ENCODE results near the gene KAZN. TPM values are rescaled to one million over a fixed set of nuclear protein-coding genes. Genes with fewer than 3 reads are reported as not detected.

KAZN gene
- total RNA-seq, 1 experiment from 2014 or later = 15.6 TPM

DNA sequence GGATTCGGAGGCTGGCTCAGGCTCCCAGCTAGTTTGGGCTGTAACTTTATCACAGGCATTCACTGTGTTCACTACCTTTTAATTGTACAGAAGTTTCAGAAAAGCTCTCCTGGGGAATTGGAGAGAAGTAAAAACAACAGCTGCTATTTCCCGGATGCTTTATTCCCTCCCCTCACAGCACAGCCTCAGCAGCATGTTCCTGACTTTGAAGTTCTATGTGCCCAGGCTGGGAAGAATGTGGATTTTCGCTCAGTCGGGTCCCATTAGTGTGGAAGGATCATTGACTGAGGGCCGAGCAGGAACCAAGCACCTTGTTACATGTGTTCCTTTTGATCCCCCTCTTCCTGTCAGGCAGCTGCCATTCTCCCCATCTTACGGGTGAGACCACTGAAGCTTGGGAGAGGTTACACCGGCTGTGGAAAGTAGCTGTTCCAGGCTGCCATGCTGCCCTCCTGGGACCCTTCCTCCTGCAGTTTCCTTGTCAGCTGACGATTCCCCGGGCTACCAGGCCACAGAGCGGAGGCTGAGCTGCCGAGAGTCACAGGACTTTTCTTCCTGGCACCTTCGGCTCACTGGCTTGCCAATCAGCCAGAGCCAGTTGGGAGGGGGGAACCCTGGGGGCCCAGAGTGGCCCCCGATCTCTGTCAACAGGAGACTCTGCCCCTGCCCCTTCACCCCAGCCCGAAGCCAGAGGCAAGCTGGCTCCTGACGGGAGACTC lies 331.9 kb downstream of the KAZN start:
- H3K36me3 ChIP-seq (ENCODE audit: low read depth) = no peaks in the 10 kb centered on the region
- H3K27me3 ChIP-seq (ENCODE audit: insufficient read depth, low read depth) = peaks cover 3% of the 10 kb centered on the region
- TF ChIP-seq, protein P1, sequence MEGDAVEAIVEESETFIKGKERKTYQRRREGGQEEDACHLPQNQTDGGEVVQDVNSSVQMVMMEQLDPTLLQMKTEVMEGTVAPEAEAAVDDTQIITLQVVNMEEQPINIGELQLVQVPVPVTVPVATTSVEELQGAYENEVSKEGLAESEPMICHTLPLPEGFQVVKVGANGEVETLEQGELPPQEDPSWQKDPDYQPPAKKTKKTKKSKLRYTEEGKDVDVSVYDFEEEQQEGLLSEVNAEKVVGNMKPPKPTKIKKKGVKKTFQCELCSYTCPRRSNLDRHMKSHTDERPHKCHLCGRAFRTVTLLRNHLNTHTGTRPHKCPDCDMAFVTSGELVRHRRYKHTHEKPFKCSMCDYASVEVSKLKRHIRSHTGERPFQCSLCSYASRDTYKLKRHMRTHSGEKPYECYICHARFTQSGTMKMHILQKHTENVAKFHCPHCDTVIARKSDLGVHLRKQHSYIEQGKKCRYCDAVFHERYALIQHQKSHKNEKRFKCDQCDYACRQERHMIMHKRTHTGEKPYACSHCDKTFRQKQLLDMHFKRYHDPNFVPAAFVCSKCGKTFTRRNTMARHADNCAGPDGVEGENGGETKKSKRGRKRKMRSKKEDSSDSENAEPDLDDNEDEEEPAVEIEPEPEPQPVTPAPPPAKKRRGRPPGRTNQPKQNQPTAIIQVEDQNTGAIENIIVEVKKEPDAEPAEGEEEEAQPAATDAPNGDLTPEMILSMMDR (conservative IDR thresholded peaks at IDR 0.05) = no peak
- TF ChIP-seq EZH2 (IDR thresholded peaks at IDR 0.05; ENCODE audit: low read depth) = no peak
- CTCF ChIA-PET = interaction anchor here (0.6 kb wide), 1 partner anchor 15 kb away, joined by 3 read pairs; no protein-coding TSS in a partner anchor
- BruUV-seq (replicated peaks) = no TSS peak
- H3F3A ChIP-seq (ENCODE audit: insufficient read depth, low read depth) = no peaks in the 10 kb centered on the region
- no peak overlapping the region for H3K27ac ChIP-seq
- H3K4me1 ChIP-seq (replicated peaks; ENCODE audit: insufficient read depth) = peaks cover under 1% of the 10 kb centered on the region; the same call in 1 of the 2 replicates
- H3K9me2 ChIP-seq (ENCODE audit: insufficient read depth) = no peaks in the 10 kb centered on the region
- H4K20me1 ChIP-seq (ENCODE audit: insufficient read depth) = no peaks in the 10 kb centered on the region
- H3K79me2 ChIP-seq (ENCODE audit: low read depth) = no peaks in the 10 kb centered on the region
- POLR2A ChIA-PET (ENCODE audit: unreplicated experiment) = no interaction called here
- H2AFZ ChIP-seq = no peak overlapping the region
- no peak overlapping the region for H3K4me2 ChIP-seq
- H3K4me3 ChIP-seq = no peak overlapping the region
- H3K9me3 ChIP-seq (ENCODE audit: insufficient read depth, low read depth) = no peaks in the 10 kb centered on the region
- intact Hi-C loops (cut with micrococcal nuclease; ENCODE audit: unreplicated experiment) = no loop called here
- DNase-seq = no peak

DNA sequence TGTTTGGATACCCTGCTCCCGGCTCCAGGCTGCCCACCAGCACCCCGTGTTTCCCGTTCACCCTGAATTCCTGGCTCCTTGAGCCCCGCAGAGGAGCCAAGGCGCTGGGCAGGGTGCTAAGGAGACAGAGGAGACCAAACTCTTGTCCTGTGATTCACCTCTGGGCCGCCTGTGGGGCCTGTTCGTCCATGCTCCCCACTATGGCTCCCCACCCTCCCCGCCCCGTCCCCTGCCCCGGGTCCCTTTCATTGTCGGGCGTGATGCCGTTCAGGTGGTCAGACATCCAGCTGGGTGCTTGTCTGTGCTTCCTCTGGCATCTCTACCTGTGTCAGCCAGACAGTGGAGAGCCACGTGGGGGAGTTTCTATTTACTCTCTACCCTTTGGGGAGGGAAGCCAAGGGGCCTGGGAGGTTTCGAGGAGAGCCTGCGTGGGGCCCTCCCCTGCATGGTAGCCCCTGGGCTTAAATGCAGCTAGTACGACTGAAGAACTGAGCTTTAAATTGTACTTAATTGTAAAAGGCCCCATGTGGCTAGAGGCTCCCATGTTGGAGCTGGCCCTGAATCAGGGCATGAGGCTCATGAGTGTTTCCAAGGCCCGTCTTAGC lies 333.7 kb downstream of the KAZN start:
- Histone ChIP-seq H3K9me3 (ENCODE audit: insufficient read depth, low read depth) (no peaks in the 10 kb centered on the region), H3K79me2 (ENCODE audit: low read depth) (no peaks in the 10 kb centered on the region), H3K36me3 (ENCODE audit: low read depth) (no peaks in the 10 kb centered on the region), H3K9me2 (ENCODE audit: insufficient read depth) (no peaks in the 10 kb centered on the region), H4K20me1 (ENCODE audit: insufficient read depth) (no peaks in the 10 kb centered on the region), H3K27me3 (ENCODE audit: insufficient read depth, low read depth) (no peaks in the 10 kb centered on the region), H3K4me3 (no peak overlapping the region), H3K4me2 (no peak overlapping the region), H3K4me1 (replicated peaks; ENCODE audit: insufficient read depth) (no peaks in the 10 kb centered on the region), H3F3A (ENCODE audit: insufficient read depth, low read depth) (no peaks in the 10 kb centered on the region), H3K27ac (no peak overlapping the region), H2AFZ (no peak overlapping the region)
- BruUV-seq (replicated peaks) = no TSS peak
- ChIA-PET CTCF (no interaction called here), POLR2A (ENCODE audit: unreplicated experiment) (no interaction called here)
- intact Hi-C loops (cut with micrococcal nuclease; ENCODE audit: unreplicated experiment) = no loop called here
- no peak for TF ChIP-seq EZH2 (IDR thresholded peaks at IDR 0.05; ENCODE audit: low read depth)
- TF ChIP-seq, protein P1 (conservative IDR thresholded peaks at IDR 0.05) = no peak
- no peak for DNase-seq

DNA sequence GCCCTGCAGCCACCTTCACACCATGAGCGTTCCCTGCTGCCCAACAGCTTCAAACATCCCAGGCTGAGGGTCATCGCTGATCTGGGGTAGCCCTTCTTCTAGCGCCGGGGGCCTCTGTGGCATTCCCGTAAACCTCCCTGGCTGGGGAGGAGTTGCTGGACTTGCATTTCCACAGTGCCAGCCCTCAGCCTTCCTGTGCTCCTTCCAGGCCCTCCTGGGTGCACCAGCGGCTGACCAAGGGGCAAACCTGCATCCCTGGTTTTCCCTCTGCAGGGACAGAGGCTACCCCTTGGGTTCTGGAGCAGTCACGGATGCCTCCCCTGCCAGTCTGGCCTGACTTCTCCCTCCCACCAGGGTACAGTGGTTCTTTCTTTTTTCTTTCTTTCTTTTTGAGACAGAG lies 336.4 kb downstream of the KAZN start:
- no peaks in the 10 kb centered on the region for H4K20me1 ChIP-seq (ENCODE audit: insufficient read depth)
- POLR2A ChIA-PET (ENCODE audit: unreplicated experiment) = no interaction called here
- no peak overlapping the region for H3K27ac ChIP-seq
- CTCF ChIA-PET = no interaction called here
- DNase-seq = no peak
- no peaks in the 10 kb centered on the region for H3K9me2 ChIP-seq (ENCODE audit: insufficient read depth)
- no peak overlapping the region for H3K4me3 ChIP-seq
- TF ChIP-seq, protein P1 (conservative IDR thresholded peaks at IDR 0.05) = no peak
- no peak for TF ChIP-seq EZH2 (IDR thresholded peaks at IDR 0.05; ENCODE audit: low read depth)
- no peaks in the 10 kb centered on the region for H3K79me2 ChIP-seq (ENCODE audit: low read depth)
- no peaks in the 10 kb centered on the region for H3F3A ChIP-seq (ENCODE audit: insufficient read depth, low read depth)
- intact Hi-C loops (cut with micrococcal nuclease; ENCODE audit: unreplicated experiment) = no loop called here
- H3K27me3 ChIP-seq (ENCODE audit: insufficient read depth, low read depth) = no peaks in the 10 kb centered on the region
- H3K4me1 ChIP-seq (replicated peaks; ENCODE audit: insufficient read depth) = no peaks in the 10 kb centered on the region
- H3K9me3 ChIP-seq (ENCODE audit: insufficient read depth, low read depth) = no peaks in the 10 kb centered on the region
- no peaks in the 10 kb centered on the region for H3K36me3 ChIP-seq (ENCODE audit: low read depth)
- no peak overlapping the region for H2AFZ ChIP-seq
- H3K4me2 ChIP-seq = no peak overlapping the region
- BruUV-seq (replicated peaks) = no TSS peak
